Upper lobe of left lung (tissue), 6 donors: Measurements from ENCODE around the gene PRKCE. TPM values are rescaled to one million over a fixed set of nuclear protein-coding genes. Genes with fewer than 3 reads are reported as not detected.

Source experiments
- ATAC-seq, 2 donors: fragments of 200-7000 bp; cut with Tn5 transposase; one replicate each; pipeline ENCODE4 v1.9.1; 2022; ENCODE audit warnings: mild to moderate bottlenecking in 2 of 2, moderate library complexity in 2 of 2; ENCODE audit not compliant: low FRiP score in 2 of 2
- DNase-seq, 2 donors: peaks; one replicate each; pipeline ENCODE4 v3.0.0-alpha.2; 2019 to 2020
- H3K27ac ChIP-seq, 4 donors: fragments of 200-600 bp; sonication (generic); one replicate each; pipeline ENCODE4 v1.5.1; 2016 to 2019
- H3K27me3 ChIP-seq, 4 donors: fragments of 200-600 bp; sonication (generic); one replicate each; pipeline ENCODE4 v1.5.1; 2017 to 2019
- H3K36me3 ChIP-seq, 4 donors: fragments of 200-600 bp; sonication (generic); one replicate each; pipeline ENCODE4 v1.5.1; 2016 to 2019
- H3K4me1 ChIP-seq, 4 donors: fragments of 200-600 bp; sonication (generic); one replicate each; pipeline ENCODE4 v1.5.1; 2018 to 2019
- H3K4me3 ChIP-seq, 4 donors: fragments of 200-600 bp; sonication (generic); one replicate each; pipeline ENCODE4 v1.5.1; 2017 to 2019; ENCODE audit warnings: mild to moderate bottlenecking in 2 of 4, moderate library complexity in 1 of 4
- H3K9me3 ChIP-seq, 4 donors: fragments of 200-600 bp; sonication (generic); one replicate each; pipeline ENCODE4 v1.5.1; 2018 to 2019
- EP300 ChIP-seq, 4 donors: sonication (generic); formaldehyde crosslinking; IDR thresholded peaks; one replicate each; pipeline ENCODE4 v1.5.1; 2017; ENCODE audit warnings: antibody characterized with exemption in 4 of 4, control low read depth in 2 of 4
- POLR2A ChIP-seq, 4 donors: fragments of 450-650 bp; IDR thresholded peaks; one replicate each; pipeline ENCODE4 v1.5.1; 2016 to 2017; ENCODE audit warnings: antibody characterized with exemption in 4 of 4, mild to moderate bottlenecking in 2 of 4
- POLR2AphosphoS5 ChIP-seq, 2 donors: sonication (generic); formaldehyde crosslinking; IDR thresholded peaks; one replicate each; pipeline ENCODE4 v1.5.1; 2017; ENCODE audit warnings: antibody characterized with exemption in 2 of 2
- WGBS, 2 donors: methylation state at CpG; one replicate each; pipeline ENCODE4 v1.1.5; 2017 to 2018; 5-methylcytosine and 5-hydroxymethylcytosine counted together
- total RNA-seq, 6 donors: library from RNA; depleted of rRNA in 4 of 6; stranded (reverse); fragments of >200 nt in 4 of 6; gene quantifications; one replicate each; pipeline versions ENCODE4 v1.1.0 to v1.2.1, GENCODE V29; 2016 to 2021
- TF ChIP-seq, protein P1 (sequence below), 6 experiments: fragments of 450-650 bp in 4 of 6; fragments of 200-600 bp in 2 of 6; sonication (generic) in 2 of 6; IDR thresholded peaks; one replicate each; pipeline ENCODE4 v1.5.1; 2016 to 2019; ENCODE audit warnings: antibody characterized with exemption in 6 of 6
- donor health status: DM: no; HTN: no; CAD: no; lungs with moderate emphysema.
- donor health status: DM: no; HTN: yes; CAD: no; lungs with severe emphysema.

PRKCE gene
- total RNA-seq, 6 donors from 2014 or later: 54.9 to 124 (median 75.6) TPM

DNA sequence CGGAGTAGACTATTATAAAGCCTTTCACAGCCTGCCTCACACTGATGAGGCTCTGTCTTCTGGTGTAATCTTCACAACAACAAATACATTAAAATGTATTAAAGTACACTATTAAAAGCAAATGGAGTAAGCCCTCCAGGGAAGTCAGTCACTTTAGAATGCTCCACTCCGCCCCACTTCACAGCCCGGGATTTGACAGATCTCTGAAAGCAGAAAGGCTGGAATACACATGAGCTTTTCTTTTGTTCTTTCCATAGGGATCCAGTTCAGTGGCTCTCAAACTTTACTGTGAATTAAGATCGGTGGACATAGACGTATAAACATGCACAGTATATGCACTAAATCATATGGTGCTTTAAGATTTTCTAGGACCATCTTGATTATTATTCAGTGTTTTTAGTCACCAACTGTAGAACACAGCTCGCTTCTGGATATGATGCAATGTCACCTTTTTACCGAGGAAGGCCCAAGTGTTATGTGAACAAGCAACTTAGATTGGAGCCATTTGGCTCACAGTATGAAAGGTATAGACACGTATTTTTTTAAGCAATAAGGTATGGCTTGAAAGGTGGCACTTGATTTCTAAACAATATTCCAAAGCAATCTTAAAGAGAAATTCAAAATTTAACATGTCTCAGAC is 151.1 kb downstream of the PRKCE start:
- no peaks in the 10 kb centered on the region for H3K9me3 ChIP-seq
- DNase-seq: no peak
- no peak for ATAC-seq
- peaks cover 0 to 8% (median 5%) of the 10 kb centered on the region in 4 donors for H3K4me1 ChIP-seq
- H3K27me3 ChIP-seq: no peaks in the 10 kb centered on the region
- no peak overlapping the region for H3K27ac ChIP-seq
- TF ChIP-seq POLR2A (IDR thresholded peaks at IDR 0.05): no peak
- no peak for TF ChIP-seq EP300 (IDR thresholded peaks at IDR 0.05)
- TF ChIP-seq POLR2AphosphoS5 (IDR thresholded peaks at IDR 0.05): no peak
- TF ChIP-seq, protein P1, sequence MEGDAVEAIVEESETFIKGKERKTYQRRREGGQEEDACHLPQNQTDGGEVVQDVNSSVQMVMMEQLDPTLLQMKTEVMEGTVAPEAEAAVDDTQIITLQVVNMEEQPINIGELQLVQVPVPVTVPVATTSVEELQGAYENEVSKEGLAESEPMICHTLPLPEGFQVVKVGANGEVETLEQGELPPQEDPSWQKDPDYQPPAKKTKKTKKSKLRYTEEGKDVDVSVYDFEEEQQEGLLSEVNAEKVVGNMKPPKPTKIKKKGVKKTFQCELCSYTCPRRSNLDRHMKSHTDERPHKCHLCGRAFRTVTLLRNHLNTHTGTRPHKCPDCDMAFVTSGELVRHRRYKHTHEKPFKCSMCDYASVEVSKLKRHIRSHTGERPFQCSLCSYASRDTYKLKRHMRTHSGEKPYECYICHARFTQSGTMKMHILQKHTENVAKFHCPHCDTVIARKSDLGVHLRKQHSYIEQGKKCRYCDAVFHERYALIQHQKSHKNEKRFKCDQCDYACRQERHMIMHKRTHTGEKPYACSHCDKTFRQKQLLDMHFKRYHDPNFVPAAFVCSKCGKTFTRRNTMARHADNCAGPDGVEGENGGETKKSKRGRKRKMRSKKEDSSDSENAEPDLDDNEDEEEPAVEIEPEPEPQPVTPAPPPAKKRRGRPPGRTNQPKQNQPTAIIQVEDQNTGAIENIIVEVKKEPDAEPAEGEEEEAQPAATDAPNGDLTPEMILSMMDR (IDR thresholded peaks at IDR 0.05): no peak
- H3K36me3 ChIP-seq: no peaks in the 10 kb centered on the region
- H3K4me3 ChIP-seq: no peak overlapping the region
- WGBS, 2 donors: 77 to 79% methylated on average over 8 of the region's 8 CpGs

DNA sequence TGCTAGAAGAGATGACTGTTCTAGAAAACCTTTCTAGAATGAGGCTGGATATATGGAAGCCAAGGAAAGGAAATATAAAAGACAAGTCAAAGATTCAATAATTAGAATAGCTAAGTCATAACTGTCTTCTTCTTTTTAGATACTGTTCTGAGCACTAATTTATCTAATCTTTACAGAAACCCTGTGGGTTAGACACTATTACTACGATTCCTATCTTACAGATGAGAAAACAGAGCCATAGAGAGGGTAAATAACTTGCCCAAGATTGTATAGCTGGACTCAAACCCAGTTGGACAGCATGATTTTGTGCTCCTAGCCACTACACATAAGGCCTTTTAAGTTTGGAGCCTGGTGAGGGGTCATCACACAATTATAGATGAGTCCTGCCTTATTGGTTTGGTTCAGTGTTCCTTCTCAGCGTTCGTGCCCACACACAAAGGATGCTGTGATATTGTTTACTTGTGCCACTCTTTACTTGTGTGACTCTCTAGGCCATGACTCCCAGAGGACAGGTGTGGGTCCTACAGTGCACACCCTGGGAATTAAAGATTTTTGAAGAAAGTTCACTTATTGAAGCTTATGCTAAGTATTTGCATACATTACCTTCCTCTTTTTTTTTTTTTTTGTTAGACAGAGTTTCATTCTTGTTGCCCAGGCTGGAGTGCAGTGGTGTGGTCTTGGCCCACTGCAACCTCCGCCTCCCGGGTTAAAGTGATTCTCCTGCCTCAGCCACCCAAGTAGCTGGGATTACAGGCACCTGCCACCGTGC is 153.7 kb downstream of the PRKCE start:
- no peak for TF ChIP-seq POLR2A (IDR thresholded peaks at IDR 0.05)
- H3K4me1 ChIP-seq: peaks cover 0 to 5% (median 0%) of the 10 kb centered on the region in 4 donors
- H3K36me3 ChIP-seq: no peaks in the 10 kb centered on the region
- no peak overlapping the region for H3K4me3 ChIP-seq
- ATAC-seq (no peak), DNase-seq (no peak)
- no peaks in the 10 kb centered on the region for H3K9me3 ChIP-seq
- no peak overlapping the region for H3K27ac ChIP-seq
- 95 to 99% methylated on average over 6 of the region's 6 CpGs for WGBS, 2 donors
- no peaks in the 10 kb centered on the region for H3K27me3 ChIP-seq

DNA sequence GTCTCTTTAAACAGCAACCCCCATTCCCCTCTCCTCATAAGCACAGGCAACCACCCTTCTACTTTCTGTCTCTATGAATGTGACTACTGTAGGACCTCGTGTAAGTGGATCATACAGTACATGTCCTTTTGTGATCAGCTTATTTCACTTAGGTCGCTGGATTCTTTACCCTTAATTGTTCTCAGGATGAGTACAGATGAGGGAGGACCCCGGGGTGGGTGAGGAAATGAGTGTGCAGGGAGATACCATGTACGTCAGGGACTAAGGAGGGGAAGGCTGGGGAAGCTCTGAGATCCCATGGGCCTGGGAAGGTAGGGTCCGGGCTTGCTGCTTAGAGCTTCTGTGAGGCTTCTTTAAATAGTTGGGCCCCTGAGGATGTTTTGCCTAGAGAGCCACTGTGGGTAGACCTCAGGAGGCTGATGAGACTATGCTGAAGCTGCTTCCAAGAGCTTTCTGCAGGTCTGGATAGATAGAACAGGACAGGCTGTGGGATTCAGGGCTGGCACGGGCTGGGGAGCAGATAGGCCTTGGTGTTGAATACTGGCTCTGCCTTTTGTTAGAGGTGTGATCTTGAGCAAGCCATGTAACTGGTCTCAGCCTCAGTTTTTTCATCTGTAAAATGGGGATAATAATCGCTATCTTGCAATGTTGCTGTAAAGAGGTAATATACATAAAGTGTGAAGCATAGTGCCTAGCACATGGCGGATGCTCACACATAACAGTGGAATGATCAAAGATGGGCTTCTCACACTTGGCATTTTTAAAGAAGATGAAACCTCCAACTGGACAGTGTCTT is 155.3 kb downstream of the PRKCE start:
- H3K27ac ChIP-seq: no peak overlapping the region
- no peak for TF ChIP-seq EP300 (IDR thresholded peaks at IDR 0.05)
- WGBS, 2 donors: 73 to 79% methylated on average over 8 of the region's 8 CpGs
- no peak for DNase-seq
- no peak for ATAC-seq
- no peaks in the 10 kb centered on the region for H3K9me3 ChIP-seq
- H3K36me3 ChIP-seq: no peaks in the 10 kb centered on the region
- H3K4me3 ChIP-seq: no peak overlapping the region
- H3K4me1 ChIP-seq: peaks cover 0 to 5% (median 0%) of the 10 kb centered on the region in 4 donors
- no peaks in the 10 kb centered on the region for H3K27me3 ChIP-seq

DNA sequence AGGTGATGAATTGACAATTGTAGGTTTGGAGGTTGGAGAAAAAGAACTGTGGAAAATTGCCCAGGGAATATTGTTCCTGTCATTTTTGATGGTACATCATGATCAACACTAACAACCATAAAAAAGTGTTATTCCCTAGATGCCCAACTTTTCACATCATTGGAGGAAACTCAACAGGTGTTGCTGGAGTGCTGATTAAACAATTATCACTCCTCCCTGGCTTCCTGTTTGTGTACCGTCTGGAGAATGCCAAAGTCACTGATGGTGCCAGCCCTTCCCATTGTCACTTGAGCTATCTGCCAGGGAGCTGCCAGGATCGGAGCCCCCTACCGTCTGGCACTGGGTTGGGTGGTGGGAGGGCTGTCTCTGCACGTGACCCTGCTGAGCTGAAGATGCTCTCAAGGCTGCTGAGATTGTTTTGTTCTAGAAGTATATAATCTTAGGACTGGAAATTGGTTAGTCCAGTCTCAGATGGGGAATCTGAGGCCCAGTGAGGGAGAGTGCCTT is 156.9 kb downstream of the PRKCE start:
- H3K27ac ChIP-seq: no peak overlapping the region
- H3K4me3 ChIP-seq: no peak overlapping the region
- DNase-seq (no peak), ATAC-seq (no peak)
- 59 to 76% methylated on average over 3 to 4 of the region's 4 CpGs for WGBS, 2 donors
- peaks cover 2 to 10% (median 5%) of the 10 kb centered on the region in 4 donors for H3K4me1 ChIP-seq
- TF ChIP-seq, protein P1 (IDR thresholded peaks at IDR 0.05): no peak
- TF ChIP-seq POLR2A (IDR thresholded peaks at IDR 0.05): no peak
- TF ChIP-seq POLR2AphosphoS5 (IDR thresholded peaks at IDR 0.05): no peak
- TF ChIP-seq EP300 (IDR thresholded peaks at IDR 0.05): no peak
- no peaks in the 10 kb centered on the region for H3K9me3 ChIP-seq
- no peaks in the 10 kb centered on the region for H3K27me3 ChIP-seq
- no peaks in the 10 kb centered on the region for H3K36me3 ChIP-seq

DNA sequence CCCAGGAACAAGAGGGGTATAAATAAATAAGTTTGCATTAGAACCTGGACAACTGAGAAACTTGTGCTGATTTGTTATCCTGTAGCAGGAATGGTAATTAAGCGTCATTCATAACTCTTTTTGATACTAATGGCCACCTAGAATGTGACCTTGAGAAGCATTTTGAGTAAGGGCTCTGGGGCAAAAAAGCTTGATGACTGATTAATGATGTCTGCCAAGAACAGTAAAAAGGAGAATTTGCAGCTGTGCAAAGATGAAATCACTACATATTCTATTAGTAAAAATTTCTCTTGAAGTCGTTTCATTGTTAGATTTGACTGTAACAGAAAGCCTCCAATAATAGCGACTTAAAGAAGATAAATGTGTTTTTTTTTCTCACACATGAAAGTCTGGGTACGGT is 157.7 kb downstream of the PRKCE start:
- H3K4me1 ChIP-seq: peaks cover 3 to 14% (median 9%) of the 10 kb centered on the region in 4 donors
- no peak for DNase-seq
- TF ChIP-seq, protein P1 (IDR thresholded peaks at IDR 0.05): no peak
- no peak for TF ChIP-seq POLR2AphosphoS5 (IDR thresholded peaks at IDR 0.05)
- no peak for TF ChIP-seq POLR2A (IDR thresholded peaks at IDR 0.05)
- TF ChIP-seq EP300 (IDR thresholded peaks at IDR 0.05): no peak
- H3K9me3 ChIP-seq: no peaks in the 10 kb centered on the region
- 75 to 85% methylated on average over 4 of the region's 4 CpGs for WGBS, 2 donors
- H3K36me3 ChIP-seq: no peaks in the 10 kb centered on the region
- no peaks in the 10 kb centered on the region for H3K27me3 ChIP-seq
- no peak overlapping the region for H3K27ac ChIP-seq
- no peak overlapping the region for H3K4me3 ChIP-seq
- no peak for ATAC-seq
